Type B pancreatic cell (in vitro differentiated cells): Measurements from ENCODE around the gene HCST. TPM values are rescaled to one million over a fixed set of nuclear protein-coding genes. Genes with fewer than 3 reads are reported as not detected.
"Not testable (repeated sequence)": the region's sequence is repeated elsewhere in the genome, so short reads cannot be mapped to it uniquely, and the experiment has no call there.

Experiments used
- DNase-seq: peaks from one replicate; pipeline ENCODE4 v3.0.0; 2021; ENCODE audit warnings: mixed read lengths; ENCODE audit not compliant: unreplicated experiment; ENCODE audit errors: extremely low spot score
- H3K27ac Mint-ChIP-seq: 2 replicates; pipeline ENCODE4 v1.8.0; 2021; ENCODE audit warnings: mild to moderate bottlenecking, mixed read lengths
- H3K27me3 Mint-ChIP-seq: 2 replicates; pipeline ENCODE4 v1.8.0; 2021; ENCODE audit warnings: mixed read lengths
- H3K36me3 Mint-ChIP-seq: 2 replicates; pipeline ENCODE4 v1.8.0; 2021; ENCODE audit warnings: mixed read lengths
- H3K4me1 Mint-ChIP-seq: one replicate; pipeline ENCODE4 v1.8.0; 2021; ENCODE audit warnings: mixed read lengths; ENCODE audit not compliant: unreplicated experiment
- H3K4me3 Mint-ChIP-seq: 2 replicates; pipeline ENCODE4 v1.8.0; 2021; ENCODE audit warnings: mild to moderate bottlenecking, mixed read lengths
- H3K9me3 Mint-ChIP-seq: 2 replicates; pipeline ENCODE4 v1.8.0; 2021; ENCODE audit warnings: mixed read lengths
- total RNA-seq: library from RNA; stranded (reverse); gene quantifications from 2 replicates; pipeline ENCODE4 v1.2.1, GENCODE V29; 2021; ENCODE audit warnings: low replicate concordance
- TF ChIP-seq, protein P1 (sequence below): fragments of 200-600 bp; sonication (generic); conservative IDR thresholded peaks from 2 replicates; pipeline ENCODE4 v1.5.0; 2021; ENCODE audit warnings: antibody characterized with exemption, mild to moderate bottlenecking

The HCST gene
- total RNA-seq, 1 donor from 2014 or later = 1.3 TPM

DNA sequence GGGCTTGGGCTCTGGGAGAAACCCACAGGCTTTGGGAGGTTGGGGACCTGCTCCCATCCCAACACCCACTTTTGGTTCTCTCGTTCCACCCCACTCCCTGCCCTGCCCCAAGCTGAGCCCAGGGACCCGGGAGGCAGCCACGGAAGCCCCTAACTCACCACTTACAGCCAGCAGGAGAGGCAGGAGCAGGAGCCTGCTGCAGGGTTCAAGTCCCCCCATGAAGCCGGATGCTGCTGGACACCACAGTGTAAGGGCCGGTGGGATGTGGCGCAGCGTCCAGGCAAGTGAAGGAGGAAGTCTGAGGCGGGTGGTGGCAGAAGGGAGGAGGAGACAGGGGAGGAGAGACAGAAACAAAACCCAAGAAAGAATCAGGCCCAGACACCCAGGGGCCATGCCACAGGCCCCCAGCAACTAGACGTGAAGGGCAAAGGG lies 5.7 kb downstream of the HCST start, which contains the start of gene TYROBP:
Gene TYROBP, minus strand, starts transcription at position 286 of the 432 bp plus-strand sequence. Its CDS starts 67 bp downstream, at position 219.
- Mint-ChIP-seq H3K4me1 (peaks cover 10% of the 10 kb centered on the region), H3K27me3 (peaks cover 12% of the 10 kb centered on the region), H3K9me3 (no peaks in the 10 kb centered on the region), H3K4me3 (no peak within 1 kb of the TSS), H3K36me3 (no peaks in the 10 kb centered on the region), H3K27ac (no peak within 1 kb of the TSS)
- no peak for DNase-seq
- TF ChIP-seq, protein P1, sequence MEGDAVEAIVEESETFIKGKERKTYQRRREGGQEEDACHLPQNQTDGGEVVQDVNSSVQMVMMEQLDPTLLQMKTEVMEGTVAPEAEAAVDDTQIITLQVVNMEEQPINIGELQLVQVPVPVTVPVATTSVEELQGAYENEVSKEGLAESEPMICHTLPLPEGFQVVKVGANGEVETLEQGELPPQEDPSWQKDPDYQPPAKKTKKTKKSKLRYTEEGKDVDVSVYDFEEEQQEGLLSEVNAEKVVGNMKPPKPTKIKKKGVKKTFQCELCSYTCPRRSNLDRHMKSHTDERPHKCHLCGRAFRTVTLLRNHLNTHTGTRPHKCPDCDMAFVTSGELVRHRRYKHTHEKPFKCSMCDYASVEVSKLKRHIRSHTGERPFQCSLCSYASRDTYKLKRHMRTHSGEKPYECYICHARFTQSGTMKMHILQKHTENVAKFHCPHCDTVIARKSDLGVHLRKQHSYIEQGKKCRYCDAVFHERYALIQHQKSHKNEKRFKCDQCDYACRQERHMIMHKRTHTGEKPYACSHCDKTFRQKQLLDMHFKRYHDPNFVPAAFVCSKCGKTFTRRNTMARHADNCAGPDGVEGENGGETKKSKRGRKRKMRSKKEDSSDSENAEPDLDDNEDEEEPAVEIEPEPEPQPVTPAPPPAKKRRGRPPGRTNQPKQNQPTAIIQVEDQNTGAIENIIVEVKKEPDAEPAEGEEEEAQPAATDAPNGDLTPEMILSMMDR = no peak

DNA sequence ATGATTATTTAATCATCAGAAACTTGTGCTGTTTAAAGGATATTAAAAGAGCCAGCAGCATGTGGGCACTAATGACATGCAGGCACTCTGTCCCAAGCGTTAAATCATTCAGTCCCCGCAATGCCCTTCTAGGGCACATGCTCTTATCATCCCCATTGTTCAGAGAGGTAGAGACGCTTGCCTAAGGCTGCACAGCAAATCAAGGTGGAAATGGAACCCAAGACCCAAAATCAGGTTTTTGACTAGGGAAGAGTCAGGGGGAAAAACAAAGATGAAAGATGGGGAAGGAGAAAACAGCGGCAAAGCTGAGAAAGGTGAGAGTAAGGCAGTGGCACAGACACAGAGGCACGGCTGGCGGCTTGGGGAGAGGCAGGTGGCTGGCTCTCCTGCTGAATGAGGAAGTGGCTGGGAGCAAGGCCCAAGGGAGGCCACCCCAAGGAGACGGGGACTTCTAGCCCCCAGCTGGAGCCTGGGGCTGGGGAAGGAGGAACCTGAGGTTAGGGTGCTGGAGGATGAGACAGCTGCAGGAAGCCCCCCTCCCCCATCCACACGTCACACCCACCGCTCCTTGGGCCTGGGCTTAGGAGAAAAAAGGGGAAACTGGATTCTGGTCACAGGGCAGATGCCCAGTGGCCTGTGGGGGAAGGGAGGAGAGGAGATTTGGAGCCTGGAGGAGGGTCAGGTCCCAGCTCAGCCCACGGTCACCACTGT lies 6.8 kb downstream of the HCST start:
- DNase-seq = no peak

DNA sequence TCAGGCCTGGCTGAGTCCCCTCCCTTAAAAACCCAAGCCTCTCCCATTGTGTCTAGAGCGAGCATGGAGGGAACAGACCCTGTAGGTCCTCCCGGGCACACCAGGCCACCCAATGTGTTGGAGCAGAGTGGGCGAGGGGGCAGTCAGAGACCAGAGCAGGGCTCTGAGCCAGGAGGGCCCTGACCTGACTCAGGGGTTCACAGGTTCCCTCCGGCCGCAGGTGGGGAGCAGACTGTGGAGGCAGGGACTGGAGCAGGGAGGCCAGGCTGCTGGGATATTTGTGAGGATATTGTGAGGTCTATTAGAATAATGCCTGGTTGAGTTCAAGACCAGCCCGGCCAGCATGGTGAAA lies 7.3 kb downstream of the HCST start:
- Mint-ChIP-seq H3K9me3 (no peaks in the 10 kb centered on the region), H3K27ac (no peak overlapping the region), H3K27me3 (no peaks in the 10 kb centered on the region), H3K4me1 (peaks cover 5% of the 10 kb centered on the region), H3K36me3 (no peaks in the 10 kb centered on the region), H3K4me3 (no peak overlapping the region)
- TF ChIP-seq, protein P1 = no peak
- DNase-seq = no peak

More for the DNA sequence above, 6.8 kb downstream of the HCST start:
- no peaks in the 10 kb centered on the region for H3K36me3 Mint-ChIP-seq
- no peak overlapping the region for H3K4me3 Mint-ChIP-seq
- no peaks in the 10 kb centered on the region for H3K9me3 Mint-ChIP-seq
- TF ChIP-seq, protein P1 = no peak
- peaks cover 5% of the 10 kb centered on the region for H3K27me3 Mint-ChIP-seq
- H3K27ac Mint-ChIP-seq = no peak overlapping the region
- peaks cover 5% of the 10 kb centered on the region for H3K4me1 Mint-ChIP-seq

- not testable (repeated sequence) for H3K27me3 Mint-ChIP-seq, H3K27ac Mint-ChIP-seq, H3K4me3 Mint-ChIP-seq, H3K36me3 Mint-ChIP-seq, DNase-seq, H3K4me1 Mint-ChIP-seq, H3K9me3 Mint-ChIP-seq
Observed at GRCh38 chr19:35910355-35910754, 8.0 kb downstream of the HCST start.

- DNase-seq = no peak
- no peak overlapping the region for H3K4me3 Mint-ChIP-seq
- TF ChIP-seq, protein P1 = no peak
Observed at GRCh38 chr19:35911173-35911572, 8.8 kb downstream of the HCST start.

DNA sequence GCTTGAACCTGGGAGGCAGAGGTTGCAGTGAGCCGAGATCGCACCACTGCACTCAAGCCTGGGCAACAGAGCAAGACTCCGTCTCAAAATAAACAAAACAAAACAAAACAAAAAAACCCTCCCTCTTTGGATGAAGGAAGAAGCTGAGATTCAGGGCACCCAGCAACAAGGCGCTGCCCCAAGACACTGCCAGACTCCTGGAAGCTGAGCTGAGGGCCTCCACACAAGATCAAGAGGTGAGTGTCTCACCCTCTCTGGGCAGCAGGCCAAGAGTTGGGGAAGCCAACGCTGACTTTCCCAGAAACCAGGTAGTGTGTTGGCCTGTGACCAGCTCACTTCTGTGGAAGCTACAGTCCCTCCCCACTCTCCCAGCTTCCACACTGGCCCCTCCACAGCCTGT lies 9.5 kb downstream of the HCST start:
- H3K4me3 Mint-ChIP-seq = no peak overlapping the region
- no peaks in the 10 kb centered on the region for H3K9me3 Mint-ChIP-seq
- no peaks in the 10 kb centered on the region for H3K4me1 Mint-ChIP-seq
- no peaks in the 10 kb centered on the region for H3K36me3 Mint-ChIP-seq
- TF ChIP-seq, protein P1 = no peak
- H3K27me3 Mint-ChIP-seq = no peaks in the 10 kb centered on the region
- no peak overlapping the region for H3K27ac Mint-ChIP-seq
- no peak for DNase-seq

More at GRCh38 chr19:35911173-35911572, 8.8 kb downstream of the HCST start:
- Mint-ChIP-seq H3K4me1 (no peaks in the 10 kb centered on the region), H3K27me3 (no peaks in the 10 kb centered on the region), H3K9me3 (no peaks in the 10 kb centered on the region), H3K27ac (no peak overlapping the region), H3K36me3 (no peaks in the 10 kb centered on the region)
